SK-N-DZ (cell line): ENCODE data around the gene TMC1.
A peak's percentile ranks its signal among the peaks of the same experiment; 100 is the strongest.
"Not testable (repeated sequence)": the region's sequence is repeated elsewhere in the genome, so short reads cannot be mapped to it uniquely, and the experiment has no call there.

Source experiments
- DNase-seq: peaks from one replicate; pipeline ENCODE4 v3.0.0-alpha.2; 2015; ENCODE audit warnings: low spot score

The TMC1 gene

GRCh38 chr9:72814083-72814597 is 292.7 kb downstream of the TMC1 start:
- DNase-seq: no peak

- no peak for DNase-seq
Observed at GRCh38 chr9:72816666-72817065, 295.3 kb downstream of the TMC1 start.

DNA sequence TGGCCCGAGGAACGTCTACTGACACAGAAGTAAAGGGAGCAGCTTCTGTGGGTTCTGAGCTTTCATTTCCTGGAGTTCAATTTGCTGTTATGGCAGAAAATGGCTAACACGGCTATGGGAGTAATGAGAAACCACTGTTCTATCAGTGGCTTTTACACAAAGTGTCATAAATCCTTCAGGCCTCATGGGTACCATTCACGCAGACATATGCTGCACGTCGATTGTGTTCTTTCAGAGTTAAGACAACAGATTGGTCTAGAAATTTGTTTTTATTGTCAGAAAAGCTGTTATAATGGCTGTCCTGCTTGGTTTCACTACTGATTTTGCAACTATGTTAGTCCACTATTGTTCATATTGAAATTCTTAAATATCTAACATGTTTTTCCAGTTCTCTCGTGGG is 296.0 kb downstream of the TMC1 start:
- no peak for DNase-seq

DNA sequence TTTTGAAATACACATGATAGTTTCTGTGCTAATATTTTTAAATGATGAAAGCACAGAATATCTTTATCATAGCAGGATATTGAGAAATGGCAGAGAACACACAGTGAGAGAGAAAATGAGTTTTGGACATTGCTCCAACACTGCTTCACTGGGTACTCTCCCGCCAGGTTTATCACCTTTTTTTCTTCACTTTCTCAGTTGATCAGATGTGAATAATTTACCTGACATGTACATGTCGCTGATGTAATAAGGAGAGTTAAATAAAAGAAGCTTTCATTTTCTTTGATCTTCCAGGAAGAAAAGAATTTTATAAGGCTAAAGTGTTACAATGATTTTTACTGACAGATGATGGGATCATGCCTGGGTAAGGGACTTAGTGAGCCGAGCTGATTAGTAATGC is 297.0 kb downstream of the TMC1 start:
- DNase-seq: no peak

DNA sequence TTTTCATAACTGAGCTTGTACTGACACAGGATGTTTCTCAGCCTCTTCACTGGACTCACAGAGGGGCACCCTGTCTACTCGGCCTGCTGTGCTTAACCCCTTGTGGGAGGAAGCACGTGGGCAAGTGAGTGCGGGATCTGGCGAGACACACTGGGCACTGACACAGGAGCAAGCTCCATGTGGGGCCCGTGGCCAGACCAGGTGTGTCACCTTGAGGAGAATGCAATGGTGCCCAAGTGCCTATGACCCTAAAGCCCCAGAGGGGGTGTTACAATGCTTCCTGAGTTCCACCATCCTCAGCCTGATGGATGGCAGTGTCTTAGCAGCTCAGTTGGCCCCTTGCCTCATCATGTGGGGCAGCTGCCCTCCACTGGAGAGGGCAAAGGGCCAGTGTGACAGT is 302.6 kb downstream of the TMC1 start:
- DNase-seq: no peak

DNA sequence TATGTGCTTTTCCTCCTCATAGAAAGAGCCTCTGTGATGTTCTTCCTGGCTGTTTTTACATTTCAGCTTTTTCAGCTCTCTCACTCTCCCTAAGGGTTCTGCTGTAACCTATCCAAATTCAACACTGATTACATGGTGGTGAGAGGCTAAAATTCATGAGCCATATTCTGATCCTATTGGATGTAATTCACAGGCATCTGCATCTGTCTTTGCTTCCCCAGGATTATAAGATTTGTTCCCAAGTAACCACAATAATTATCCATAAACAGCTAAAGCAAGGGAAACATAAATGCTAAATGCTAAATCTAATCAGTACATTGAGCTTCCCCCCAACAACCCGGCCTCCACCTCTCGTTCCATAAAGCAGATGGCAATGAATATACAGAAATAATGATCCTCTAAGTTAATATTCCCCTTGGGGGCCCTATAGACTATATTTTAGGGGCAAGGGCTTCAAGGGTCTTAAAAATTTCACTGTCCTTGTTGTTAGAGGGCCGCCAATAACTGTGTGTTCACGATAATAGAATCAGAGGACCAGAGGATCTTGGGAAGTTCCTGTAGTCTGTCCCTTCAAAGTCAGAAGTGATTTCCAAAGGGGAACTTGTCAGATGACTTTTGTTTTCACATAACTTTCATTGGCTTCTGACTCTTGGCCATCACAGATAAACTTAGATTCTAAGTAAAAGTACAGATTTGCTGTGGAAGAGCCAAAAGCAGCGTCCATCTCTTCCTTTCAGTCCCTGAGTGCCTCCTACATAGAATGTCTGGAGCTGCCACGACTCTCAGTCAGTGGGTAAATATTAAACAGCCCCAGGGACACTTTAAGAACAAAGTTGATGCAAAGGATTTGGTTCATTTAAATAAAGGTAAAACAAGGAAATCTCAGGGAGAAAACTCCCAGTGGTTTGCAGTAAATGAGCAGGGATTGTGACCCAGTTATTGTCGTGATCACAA is 305.9 kb downstream of the TMC1 start:
- DNase-seq: no peak

DNA sequence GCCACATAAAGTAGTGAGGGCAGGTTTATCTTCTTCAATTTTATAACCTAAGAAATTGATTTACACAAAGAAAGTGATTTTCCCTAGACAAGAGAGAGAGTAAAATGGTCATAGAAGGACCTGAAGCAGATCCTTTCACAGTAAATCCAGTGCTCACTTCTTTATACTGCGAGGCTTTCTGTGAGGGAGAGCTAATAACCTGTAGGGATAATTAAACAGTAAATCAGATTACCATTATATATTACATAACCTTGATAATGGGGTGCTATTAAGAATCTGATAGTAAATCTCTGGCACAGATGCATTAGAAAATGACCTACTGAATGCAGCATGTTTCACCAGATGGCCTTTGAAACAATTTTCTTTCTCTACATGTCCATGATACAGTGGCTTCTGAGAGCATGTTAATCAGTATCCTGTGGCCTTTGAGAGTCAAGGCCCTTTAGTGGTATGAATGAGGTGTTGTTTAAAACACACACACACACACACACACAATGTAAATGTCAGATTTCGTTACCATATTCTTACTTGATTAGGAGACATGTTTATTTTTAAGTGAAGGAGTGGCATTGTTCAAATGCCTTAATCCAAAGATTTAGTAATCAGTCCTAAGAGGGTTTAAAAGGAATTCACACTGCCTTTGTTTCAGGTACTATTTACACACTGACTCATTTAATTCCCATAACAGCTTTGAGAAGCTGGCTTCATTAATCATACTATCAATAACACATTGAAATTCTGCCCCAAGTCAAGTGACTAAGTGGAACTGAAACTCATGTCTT is 306.7 kb downstream of the TMC1 start:
- DNase-seq: no peak

GRCh38 chr9:72834994-72835393 is 313.6 kb downstream of the TMC1 start:
- no peak for DNase-seq

GRCh38 chr9:72836790-72837189 is 315.4 kb downstream of the TMC1 start:
- no peak for DNase-seq

DNA sequence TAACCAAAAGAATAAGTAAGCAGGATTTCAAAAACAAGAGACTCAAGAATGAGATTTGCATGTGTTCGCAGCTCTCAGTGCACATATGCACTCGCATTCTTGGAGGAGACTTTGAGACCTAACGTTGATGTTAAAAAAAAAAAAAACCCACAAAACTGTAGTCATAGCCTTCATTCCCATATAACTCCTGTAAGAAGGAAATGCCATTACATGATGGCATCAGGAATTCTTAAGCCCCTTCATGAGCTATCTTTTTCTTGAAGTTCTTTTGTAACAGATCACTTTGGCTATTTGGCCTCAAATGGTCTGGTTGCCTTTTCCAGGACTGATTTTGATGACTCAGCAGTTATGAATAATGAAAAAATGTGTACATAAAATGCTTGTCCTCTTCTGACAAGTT is 317.7 kb downstream of the TMC1 start:
- no peak for DNase-seq

GRCh38 chr9:72843520-72844439 is 322.4 kb downstream of the TMC1 start:
- DNase-seq: no peak

DNA sequence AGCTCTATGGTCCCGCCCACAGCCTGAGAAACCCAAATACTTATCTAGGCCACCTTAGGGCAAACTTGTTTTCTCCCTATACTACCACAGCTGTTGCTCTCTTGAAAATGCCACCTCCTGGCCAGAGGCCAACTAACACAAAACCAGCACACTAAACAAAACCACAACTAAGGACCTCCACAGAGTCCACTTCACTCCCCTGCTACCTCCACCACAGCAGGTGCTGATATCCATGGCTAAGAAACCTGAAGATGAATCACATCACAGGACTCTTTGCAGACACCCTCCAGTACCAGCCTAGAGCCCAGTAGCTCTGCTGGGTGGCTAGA is 323.0 kb downstream of the TMC1 start:
- no peak for DNase-seq

DNA sequence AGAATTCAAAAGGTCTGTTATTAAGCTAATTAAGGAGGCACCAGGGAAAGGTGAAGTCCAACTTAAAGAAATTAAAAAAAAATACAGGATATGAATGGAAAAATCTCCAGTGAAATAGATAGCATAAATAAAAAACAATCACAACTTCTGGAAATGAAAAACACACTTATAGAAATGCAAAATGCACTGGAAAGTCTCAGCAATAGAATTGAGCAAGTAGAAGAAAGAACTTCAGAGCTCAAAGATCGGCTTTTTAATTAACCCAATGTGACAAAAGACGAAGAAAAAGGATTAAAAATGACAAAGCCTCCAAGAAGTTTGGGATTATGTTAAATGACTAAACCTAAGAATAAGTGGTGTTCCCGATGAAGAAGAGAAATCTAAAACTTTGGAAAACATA is 323.6 kb downstream of the TMC1 start:
- not testable (repeated sequence) for DNase-seq

- not testable (repeated sequence) for DNase-seq
Observed at GRCh38 chr9:72850209-72850608, 328.8 kb downstream of the TMC1 start.

DNA sequence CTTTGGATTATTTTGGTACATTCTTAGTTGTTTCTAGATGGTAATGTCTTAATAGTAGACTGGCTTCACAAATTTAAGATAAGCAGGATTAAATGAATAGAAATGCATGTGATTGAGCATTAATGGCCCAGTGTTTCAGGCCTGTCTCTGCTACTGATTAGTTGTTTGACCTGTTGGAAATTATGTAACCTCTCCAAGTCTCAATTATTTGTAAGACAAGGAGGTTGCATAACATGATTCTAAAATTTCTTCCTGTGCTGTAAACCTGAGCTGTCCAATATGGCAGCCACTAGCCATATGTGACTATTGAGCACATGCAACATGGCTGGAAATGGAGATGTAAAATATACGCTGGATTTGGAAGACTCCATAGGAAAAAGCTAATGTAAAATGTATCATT is 333.9 kb downstream of the TMC1 start:
- no peak for DNase-seq

DNA sequence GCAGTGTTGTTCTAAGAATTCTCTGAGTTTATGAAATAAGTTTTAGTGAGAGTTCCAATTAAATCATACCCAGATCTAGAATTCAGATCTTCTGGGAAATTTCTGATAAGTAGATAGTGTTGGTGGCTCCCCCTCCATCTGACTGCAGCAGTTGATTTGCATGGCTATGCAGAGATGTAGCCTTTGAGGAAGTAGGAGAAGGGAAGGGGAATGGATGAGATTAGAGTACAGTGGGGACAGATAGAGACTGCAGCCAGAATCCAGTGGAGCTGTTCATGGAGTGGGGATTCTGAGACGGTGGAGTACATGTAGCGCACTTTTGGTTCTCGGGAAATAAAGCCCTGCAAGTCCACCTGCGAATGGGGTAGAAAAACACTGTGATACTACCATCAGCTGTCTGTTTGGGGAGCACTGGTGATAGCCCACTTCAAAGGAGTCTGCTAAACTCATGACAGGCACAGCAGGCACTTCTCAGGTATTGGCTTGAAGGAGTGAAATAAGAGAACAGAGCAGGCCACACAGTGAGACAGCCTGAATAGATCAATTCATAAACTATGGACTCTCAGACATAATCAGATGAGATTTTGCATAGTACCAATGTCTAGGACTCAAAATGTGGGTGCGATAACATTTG is 334.6 kb downstream of the TMC1 start:
- no peak for DNase-seq

- peak; percentile 46 for DNase-seq
Observed at GRCh38 chr9:72856972-72857623, 335.7 kb downstream of the TMC1 start.

DNA sequence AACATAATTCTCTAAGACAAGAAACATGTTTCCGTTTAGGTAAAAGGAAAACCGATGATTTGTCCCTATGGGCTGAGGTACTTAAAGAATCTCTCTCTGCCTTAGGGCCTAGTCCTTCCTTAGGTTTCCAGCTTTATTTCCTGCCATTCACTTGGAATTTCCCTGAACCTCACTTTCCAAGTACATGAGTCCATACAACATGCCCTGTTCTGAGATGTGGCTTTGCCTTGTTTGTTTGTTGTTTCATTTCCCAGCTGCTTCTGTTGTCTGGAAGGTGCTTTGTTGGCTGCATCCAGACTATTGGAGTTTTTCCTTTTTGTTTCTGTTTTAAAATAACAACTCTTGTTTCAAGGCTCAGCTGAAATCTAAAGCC is 336.2 kb downstream of the TMC1 start:
- no peak for DNase-seq

DNA sequence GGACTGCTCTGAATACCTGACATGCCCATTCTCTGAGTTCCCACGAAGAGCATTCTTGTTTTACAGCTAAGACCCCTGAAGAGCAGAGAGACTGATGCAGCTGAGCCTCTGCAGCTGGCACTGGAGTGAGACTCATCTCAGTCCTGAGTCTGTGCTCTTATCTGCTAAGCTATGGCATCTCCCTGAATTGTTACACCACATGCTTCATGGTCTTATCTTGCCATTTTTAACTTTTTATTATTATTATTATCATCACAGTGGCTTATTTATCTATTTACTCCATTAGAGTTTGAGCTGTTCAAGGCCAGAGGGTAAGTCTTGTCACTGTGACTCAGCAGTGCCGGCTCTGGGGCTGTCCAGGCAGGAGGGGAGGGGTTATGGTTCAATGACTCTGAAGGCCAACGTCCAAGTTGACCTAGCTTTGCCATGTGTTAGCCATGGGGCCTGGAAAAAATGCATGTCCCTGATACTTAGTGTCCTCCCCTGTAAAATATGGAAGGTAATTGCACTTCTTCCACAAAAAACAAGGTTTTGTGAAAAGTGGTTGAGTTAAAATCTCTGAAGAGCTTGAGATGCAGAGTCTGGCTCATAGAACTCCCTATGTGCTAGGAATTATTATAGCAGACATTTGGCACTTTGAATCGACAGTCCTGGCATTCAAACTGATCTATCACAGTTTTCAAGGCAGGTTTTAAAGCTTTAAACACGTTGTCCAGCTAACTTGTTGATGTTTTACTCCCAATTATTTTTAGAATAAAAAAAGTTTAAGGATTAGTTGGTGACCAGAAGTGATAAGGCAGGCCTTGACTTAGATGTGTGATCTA is 336.9 kb downstream of the TMC1 start:
- no peak for DNase-seq

GRCh38 chr9:72862788-72863187 is 341.4 kb downstream of the TMC1 start:
- not testable (repeated sequence) for DNase-seq
